IPS DF 6.9 (cell line): Measurements from ENCODE around the gene RUNX1.

ENCODE experiments used
- DNase-seq: peaks from one replicate; pipeline ENCODE4 v3.0.0-alpha.2; 2013; ENCODE audit warnings: low read depth, low spot score
- H3K27ac ChIP-seq: one replicate; pipeline ENCODE4 v1.5.1; 2013; ENCODE audit warnings: low read length, control low read depth
- H3K27me3 ChIP-seq: 2 replicates; pipeline ENCODE4 v1.6.1; 2013; ENCODE audit warnings: mild to moderate bottlenecking, low read length; ENCODE audit not compliant: control insufficient read depth, insufficient read depth
- H3K36me3 ChIP-seq: 2 replicates; pipeline ENCODE4 v1.6.1; 2013; ENCODE audit warnings: low read length; ENCODE audit not compliant: control insufficient read depth, insufficient read depth
- H3K4me1 ChIP-seq: 2 replicates; pipeline ENCODE4 v1.6.1; 2013; ENCODE audit warnings: low read length; ENCODE audit not compliant: control insufficient read depth, insufficient read depth
- H3K4me3 ChIP-seq: 2 replicates; pipeline ENCODE4 v1.5.1; 2013; ENCODE audit warnings: mild to moderate bottlenecking, low read length
- H3K9me3 ChIP-seq: 2 replicates; pipeline ENCODE4 v1.6.1; 2013; ENCODE audit warnings: low read length, inconsistent platforms; ENCODE audit not compliant: control insufficient read depth, insufficient read depth
- WGBS: extraction: QIAGEN DNeasy Blood & Tissue Kit; methylation state at CpG from one replicate; pipeline ENCODE4 v1.1.7; 2013; ENCODE audit warnings: mixed read lengths, missing lambda C conversion rate; ENCODE audit not compliant: insufficient read length, insufficient coverage; 5-methylcytosine and 5-hydroxymethylcytosine counted together

RUNX1 gene

GRCh38 chr21:34992736-34993398 is 56.2 kb downstream of the RUNX1 start:
- H3K36me3 ChIP-seq, result no peaks in the 10 kb centered on the region
- no peak overlapping the region for H3K4me3 ChIP-seq
- no CpG with 5 or more reads among the region's 13 CpGs for WGBS
- no peaks in the 10 kb centered on the region for H3K4me1 ChIP-seq
- H3K27me3 ChIP-seq, result no peaks in the 10 kb centered on the region
- no peak overlapping the region for H3K27ac ChIP-seq
- H3K9me3 ChIP-seq, result no peaks in the 10 kb centered on the region
- no peak for DNase-seq

- no peak for DNase-seq
- Histone ChIP-seq H3K27ac (no peak overlapping the region), H3K27me3 (no peaks in the 10 kb centered on the region), H3K4me1 (no peaks in the 10 kb centered on the region), H3K36me3 (no peaks in the 10 kb centered on the region), H3K4me3 (no peak overlapping the region), H3K9me3 (no peaks in the 10 kb centered on the region)
- no CpG with 5 or more reads among the region's 4 CpGs for WGBS
Measured at GRCh38 chr21:34992180-34992579, 56.9 kb downstream of the RUNX1 start.

DNA sequence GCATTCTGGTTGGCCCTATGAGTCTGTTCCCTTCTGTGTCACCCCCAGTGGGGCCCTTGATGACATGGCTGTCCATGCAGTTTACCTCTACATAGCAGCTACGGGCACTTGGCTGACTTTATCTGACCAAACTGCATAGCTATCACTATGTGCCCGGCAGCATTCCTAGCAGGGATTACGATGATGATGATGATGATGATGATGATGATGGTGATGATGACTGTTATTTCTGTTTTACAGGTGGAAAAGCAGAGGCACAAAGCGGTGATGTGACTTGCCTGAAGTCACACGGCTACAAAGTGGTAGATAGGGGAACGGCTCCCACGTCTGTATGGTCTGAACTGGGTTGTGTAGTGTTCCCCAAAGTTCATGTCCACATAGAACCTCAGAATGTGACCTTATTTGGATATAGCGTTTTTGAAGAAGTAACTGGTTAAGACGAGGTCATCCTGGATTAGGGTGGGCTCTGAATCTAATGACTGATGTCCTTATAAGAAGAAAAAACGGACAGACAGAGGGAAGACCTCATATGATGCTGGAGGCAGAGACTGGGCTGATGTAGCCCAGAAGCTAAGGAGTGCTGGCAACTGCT is 57.6 kb downstream of the RUNX1 start:
- no peak for DNase-seq
- no peak overlapping the region for H3K4me3 ChIP-seq
- no peaks in the 10 kb centered on the region for H3K4me1 ChIP-seq
- H3K36me3 ChIP-seq, result no peaks in the 10 kb centered on the region
- no peak overlapping the region for H3K27ac ChIP-seq
- WGBS, result no CpG with 5 or more reads among the region's 10 CpGs
- no peaks in the 10 kb centered on the region for H3K27me3 ChIP-seq
- no peaks in the 10 kb centered on the region for H3K9me3 ChIP-seq

GRCh38 chr21:34990842-34991241 is 58.3 kb downstream of the RUNX1 start:
- no CpG with 5 or more reads among the region's 8 CpGs for WGBS
- Histone ChIP-seq H3K4me3 (no peak overlapping the region), H3K27me3 (no peaks in the 10 kb centered on the region), H3K9me3 (no peaks in the 10 kb centered on the region), H3K4me1 (no peaks in the 10 kb centered on the region), H3K36me3 (no peaks in the 10 kb centered on the region), H3K27ac (no peak overlapping the region)
- DNase-seq, result no peak

- no peaks in the 10 kb centered on the region for H3K36me3 ChIP-seq
- no peaks in the 10 kb centered on the region for H3K9me3 ChIP-seq
- WGBS, result no CpG with 5 or more reads among the region's 6 CpGs
- no peaks in the 10 kb centered on the region for H3K27me3 ChIP-seq
- no peak for DNase-seq
- no peaks in the 10 kb centered on the region for H3K4me1 ChIP-seq
- H3K4me3 ChIP-seq, result no peak overlapping the region
- no peak overlapping the region for H3K27ac ChIP-seq
Measured at GRCh38 chr21:34989337-34990151, 59.6 kb downstream of the RUNX1 start.

- no peaks in the 10 kb centered on the region for H3K36me3 ChIP-seq
Measured at GRCh38 chr21:34988625-34989024, 60.5 kb downstream of the RUNX1 start.

DNA sequence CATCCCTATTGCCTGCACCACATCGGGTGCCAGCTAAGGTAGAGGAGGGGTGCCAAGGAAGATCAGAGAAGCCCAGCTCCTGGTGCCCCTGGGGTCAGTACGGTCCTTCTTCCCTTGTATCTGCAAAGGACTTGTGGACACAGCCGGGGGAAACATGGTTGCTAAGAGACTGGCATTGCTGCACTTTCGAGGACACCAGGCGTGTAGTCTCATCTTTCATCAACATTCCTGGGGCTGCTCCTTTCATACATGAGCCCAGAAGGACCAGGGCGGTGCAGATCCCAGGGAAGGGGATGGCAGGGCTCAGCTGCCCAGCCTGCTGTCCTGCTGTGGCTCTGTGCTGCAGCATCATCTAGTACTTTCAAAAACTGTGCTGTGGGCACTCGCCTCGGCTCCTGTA is 61.0 kb downstream of the RUNX1 start:
- H3K27ac ChIP-seq, result no peak overlapping the region
- DNase-seq, result no peak
- H3K4me3 ChIP-seq, result no peak overlapping the region
- no CpG with 5 or more reads among the region's 8 CpGs for WGBS
- H3K4me1 ChIP-seq, result no peaks in the 10 kb centered on the region
- H3K27me3 ChIP-seq, result no peaks in the 10 kb centered on the region
- H3K9me3 ChIP-seq, result no peaks in the 10 kb centered on the region
- no peaks in the 10 kb centered on the region for H3K36me3 ChIP-seq

More at GRCh38 chr21:34988625-34989024, 60.5 kb downstream of the RUNX1 start:
- Histone ChIP-seq H3K27ac (no peak overlapping the region), H3K4me3 (no peak overlapping the region), H3K27me3 (no peaks in the 10 kb centered on the region), H3K4me1 (no peaks in the 10 kb centered on the region), H3K9me3 (no peaks in the 10 kb centered on the region)
- DNase-seq, result no peak
- WGBS, result no CpG with 5 or more reads among the region's 2 CpGs

DNA sequence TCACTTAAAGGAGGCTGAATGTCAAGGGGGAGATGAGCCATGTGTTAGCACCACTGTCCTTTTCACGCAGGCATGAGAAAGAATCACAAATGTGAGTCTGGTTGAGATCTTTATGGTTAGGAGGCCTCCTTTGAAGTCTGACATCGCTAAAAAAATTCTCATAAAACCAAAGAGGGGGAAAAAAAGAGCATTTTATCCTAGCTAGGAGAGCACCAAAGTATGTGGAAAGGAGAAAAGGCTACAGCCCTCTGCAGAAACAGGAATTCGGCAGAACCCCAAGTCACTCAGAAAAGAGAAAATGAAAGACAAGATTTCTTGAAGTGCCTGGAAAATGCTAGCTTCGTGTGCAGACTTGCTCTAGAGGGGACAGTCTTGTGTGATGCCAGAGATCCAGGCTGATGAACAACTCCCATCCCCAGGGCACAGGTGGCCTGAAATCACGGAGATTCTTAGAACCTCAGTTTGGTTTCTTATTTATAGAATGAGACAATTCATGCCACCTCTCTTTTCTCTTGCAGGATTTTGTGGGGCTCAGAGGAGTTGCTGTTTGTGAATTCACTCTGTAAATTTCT is 61.5 kb downstream of the RUNX1 start:
- Histone ChIP-seq H3K36me3 (no peaks in the 10 kb centered on the region), H3K27me3 (no peaks in the 10 kb centered on the region), H3K9me3 (no peaks in the 10 kb centered on the region), H3K4me1 (no peaks in the 10 kb centered on the region), H3K27ac (no peak overlapping the region), H3K4me3 (no peak overlapping the region)
- DNase-seq, result no peak
- no CpG with 5 or more reads among the region's 5 CpGs for WGBS

DNA sequence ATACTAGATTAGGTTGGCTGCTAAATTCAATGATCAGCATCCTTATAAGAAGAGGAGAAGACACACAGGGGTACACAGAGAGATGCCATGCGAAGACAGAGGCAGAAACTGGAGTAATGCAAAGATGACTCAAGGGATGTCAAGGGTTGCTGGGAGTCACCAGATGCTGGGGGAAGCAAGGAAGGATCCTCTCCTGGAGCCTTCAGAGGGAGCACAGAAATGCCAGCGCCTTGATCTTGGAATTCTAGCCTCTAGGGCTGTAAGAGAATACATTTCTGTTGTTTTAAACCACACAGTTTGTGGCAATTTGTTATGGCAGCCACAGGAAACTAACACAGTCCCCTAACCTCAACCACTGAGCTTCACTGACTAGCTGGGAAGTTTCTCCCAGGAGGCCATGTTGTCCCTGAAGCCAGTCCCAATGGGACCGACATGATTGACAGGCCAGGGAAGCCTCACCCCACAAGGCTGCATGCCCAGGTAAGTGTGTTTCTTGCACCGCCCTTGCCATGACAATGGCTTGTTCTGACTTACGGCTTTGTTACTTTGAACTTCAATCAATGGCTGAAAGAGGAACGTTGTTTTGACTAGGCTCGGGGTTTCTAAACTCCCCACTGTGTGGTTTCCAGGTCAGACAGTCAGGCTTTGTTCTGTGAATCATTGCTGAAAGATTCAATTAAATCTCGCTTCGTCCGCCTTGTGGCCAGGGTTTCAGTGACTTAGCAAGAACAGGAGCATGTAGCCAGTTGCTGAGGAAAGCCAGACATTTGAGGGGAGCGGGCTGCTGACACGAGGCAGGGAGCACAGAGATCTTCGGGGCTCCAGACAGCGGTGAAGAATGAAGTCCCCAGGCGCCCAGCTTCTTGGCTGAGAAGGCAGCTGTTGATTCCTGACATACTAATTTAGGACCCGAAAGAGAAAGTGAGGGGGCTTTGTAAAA is 62.3 kb downstream of the RUNX1 start:
- DNase-seq, result no peak

More for the DNA sequence above, 62.3 kb downstream of the RUNX1 start:
- H3K27ac ChIP-seq, result no peak overlapping the region
- no peaks in the 10 kb centered on the region for H3K9me3 ChIP-seq
- no peaks in the 10 kb centered on the region for H3K4me1 ChIP-seq
- no peaks in the 10 kb centered on the region for H3K36me3 ChIP-seq
- no CpG with 5 or more reads among the region's 16 CpGs for WGBS
- no peaks in the 10 kb centered on the region for H3K27me3 ChIP-seq
- no peak overlapping the region for H3K4me3 ChIP-seq
